Hindlimb muscle (tissue), 1 donor: ENCODE data around the gene RFESD. TPM values are rescaled to one million over a fixed set of nuclear protein-coding genes. Genes with fewer than 3 reads are reported as not detected.
"Not testable (repeated sequence)": the region's sequence is repeated elsewhere in the genome, so short reads cannot be mapped to it uniquely, and the experiment has no call there.

Experiments used
- DNase-seq: peaks from one replicate; pipeline ENCODE4 v3.0.0-alpha.2; 2013
- polyA plus RNA-seq: library from polyadenylated mRNA; unstranded; fragments of 120-200 nt; gene quantifications from one replicate; pipeline ENCODE4 v1.2.1, GENCODE V29; 2013; ENCODE audit not compliant: insufficient read length

The RFESD gene
- polyA plus RNA-seq, 1 donor = 3.6 TPM

GRCh38 chr5:95630394-95630917 is 16.1 kb upstream of the RFESD start:
- no peak for DNase-seq

GRCh38 chr5:95631255-95631958 is 15.2 kb upstream of the RFESD start:
- no peak for DNase-seq

DNA sequence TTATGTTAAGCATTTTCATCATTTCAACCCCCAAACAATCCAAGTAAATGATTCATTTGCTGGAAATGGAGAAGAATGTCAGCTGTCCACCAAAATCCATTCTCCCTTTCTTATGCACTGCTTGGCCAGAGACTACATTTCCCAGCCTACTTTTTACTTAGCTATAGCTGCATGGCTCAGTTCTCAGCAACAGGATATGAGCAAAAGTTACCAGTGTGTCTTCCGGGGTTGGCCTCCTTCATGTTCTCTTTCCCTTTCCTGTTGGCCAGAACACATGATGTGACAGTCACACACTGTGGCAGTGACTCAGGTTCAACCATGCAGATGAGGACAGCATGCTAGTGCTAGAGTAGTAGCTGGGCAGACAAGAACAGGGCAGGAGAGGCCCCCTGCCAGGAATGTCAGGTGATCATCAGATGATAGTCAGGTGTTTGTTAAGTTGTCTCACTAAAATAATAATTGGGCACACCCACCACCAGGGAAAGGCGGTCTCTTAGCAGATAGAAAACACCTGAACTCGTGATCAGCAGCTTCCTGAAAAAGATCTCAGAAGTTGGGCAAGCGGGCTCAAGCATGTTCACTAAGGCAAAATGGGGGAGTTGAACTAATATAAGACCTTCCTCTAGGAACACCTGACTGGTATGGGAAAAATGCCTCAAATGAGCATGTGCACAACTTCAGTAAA is 14.4 kb upstream of the RFESD start:
- no peak for DNase-seq

DNA sequence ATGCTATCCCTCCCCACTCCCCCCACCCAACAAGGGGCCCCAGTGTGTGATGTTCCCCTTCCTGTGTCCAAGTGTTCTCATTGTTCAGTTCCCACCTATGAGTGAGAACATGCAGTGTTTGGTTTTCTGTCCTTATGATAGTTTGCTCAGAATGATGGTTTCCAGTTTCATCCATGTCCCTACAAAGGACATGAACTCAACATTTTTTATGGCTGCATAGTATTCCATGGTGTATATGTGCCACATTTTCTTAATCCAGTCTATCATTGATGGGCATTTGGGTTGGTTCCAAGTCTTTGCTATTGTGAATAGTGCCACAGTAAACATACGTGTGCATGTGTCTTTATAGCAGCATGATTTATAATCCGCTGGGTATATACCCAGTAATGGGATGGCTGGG is 13.6 kb upstream of the RFESD start:
- not testable (repeated sequence) for DNase-seq

GRCh38 chr5:95633671-95634070 is 12.9 kb upstream of the RFESD start:
- no peak for DNase-seq

- DNase-seq = no peak
These were observed 12.5 kb upstream of the RFESD start for GRCh38 chr5:95634081-95634480.

GRCh38 chr5:95638632-95639031 is 7.9 kb upstream of the RFESD start:
- no peak for DNase-seq

DNA sequence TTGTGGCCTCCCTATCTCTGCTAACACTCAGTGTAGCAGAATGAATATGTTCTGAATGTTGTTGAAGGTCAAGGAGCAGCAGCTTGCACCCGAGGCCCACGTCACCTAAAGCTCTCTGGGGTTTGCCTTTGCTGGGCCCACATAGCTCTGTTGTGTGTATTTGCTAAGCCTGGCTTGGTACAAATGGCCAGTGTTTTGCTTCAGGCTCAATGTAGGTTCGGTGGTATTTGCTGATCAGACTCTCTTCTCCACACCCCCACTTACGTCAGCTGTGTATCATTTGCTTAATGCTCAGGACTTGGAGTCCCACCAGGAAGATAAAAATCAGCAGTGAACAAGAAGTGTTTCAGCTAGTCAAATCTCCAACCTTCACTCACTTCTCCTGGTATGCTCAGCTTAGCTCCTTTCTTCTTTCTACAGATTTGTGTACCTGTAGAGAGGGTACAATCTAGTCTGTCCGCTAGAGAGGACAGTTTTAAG is 4.8 kb upstream of the RFESD start:
- DNase-seq = no peak

- no peak for DNase-seq
These were observed 3.4 kb upstream of the RFESD start for GRCh38 chr5:95643152-95643551.

DNA sequence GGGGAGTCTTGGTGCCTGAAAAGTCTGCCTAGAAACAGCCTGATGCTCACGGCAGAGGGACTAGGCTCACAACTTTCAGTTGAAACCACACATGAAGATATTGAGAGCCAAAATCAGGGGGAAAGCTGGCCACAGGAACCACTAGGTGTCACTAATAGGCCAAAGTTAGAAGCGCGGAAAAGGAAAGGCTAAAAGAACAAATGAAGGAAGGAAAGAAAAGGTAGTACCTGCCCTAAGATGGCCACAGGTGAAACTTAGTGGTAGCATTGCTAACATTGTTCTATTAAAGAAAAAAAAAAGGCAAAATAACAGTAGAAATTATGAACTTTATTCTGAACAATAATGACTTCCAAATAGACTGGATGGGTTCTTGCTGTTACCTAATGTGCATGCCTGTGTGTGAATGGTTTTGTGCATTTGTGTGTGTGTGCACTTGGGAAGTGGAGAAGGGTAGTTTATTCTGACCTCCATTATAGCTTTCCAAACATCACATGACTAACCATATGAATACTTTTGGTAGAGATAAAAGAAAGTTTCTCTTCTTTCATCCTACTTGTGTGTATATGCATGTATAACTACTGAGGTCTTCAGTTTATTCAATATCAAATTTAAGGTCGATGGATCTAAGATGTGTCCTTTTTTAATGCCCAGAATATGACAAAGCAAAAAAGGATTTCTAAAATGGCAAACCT is 2.1 kb upstream of the RFESD start:
- DNase-seq = peak; percentile 51

- not testable (repeated sequence) for DNase-seq
These were observed 380 bp upstream of the RFESD start for GRCh38 chr5:95646226-95646568.

- DNase-seq = no peak
These were observed 1.6 kb downstream of the RFESD start for GRCh38 chr5:95647886-95648860.

DNA sequence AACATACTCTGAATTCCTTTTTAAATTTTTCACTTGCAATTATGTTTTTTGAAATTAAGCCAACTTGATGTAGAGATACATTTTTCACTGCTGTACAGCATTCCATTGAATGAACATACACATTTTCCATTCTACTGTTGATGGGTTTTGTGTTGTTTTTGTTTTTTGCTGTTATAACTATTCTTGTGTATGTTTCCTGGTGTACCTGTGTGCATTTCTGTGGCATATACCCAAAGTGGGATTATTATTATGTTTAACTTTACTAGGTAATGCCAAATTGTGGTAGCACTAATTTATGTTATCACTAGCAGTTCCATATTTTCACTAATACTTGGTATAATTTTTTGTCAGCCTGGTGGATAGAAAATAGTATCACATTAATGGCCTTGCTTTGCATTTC is 2.7 kb downstream of the RFESD start:
- DNase-seq = no peak

DNA sequence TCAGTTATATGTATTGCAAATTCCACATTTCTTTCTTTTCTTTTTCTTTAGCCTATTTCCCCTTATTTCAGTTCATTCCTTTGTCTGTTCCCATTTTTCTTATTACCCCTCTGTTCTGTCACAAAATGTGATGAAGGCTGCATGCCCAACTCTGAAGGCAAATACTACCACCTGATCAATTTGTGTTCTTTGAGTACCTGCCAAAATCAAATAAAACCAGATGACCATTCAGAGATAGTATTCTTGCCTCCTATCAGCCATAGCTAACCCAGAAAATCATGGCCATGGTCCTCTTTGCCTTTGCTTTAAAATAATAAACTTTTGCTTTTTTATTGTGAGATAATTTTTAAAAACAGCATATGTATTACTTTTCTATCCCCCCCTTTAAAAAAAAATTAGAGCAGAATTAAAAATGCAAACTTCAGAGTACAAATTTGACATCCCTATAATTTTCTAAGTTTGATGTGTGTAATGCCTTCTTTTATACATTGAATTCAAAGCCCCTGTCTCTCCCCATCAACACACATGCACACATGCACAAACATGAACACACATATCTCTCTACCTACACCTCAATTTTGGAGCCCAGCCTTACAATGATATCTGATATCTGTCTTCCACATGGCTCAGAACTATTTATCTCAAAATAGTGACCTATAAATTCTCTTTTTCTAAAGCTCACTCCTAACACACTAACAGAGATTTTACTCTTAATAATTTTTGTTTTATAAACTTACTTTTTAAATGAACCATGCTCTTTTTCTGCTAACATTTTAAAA is 3.5 kb downstream of the RFESD start:
- DNase-seq = no peak

GRCh38 chr5:95652849-95653248 is 6.3 kb downstream of the RFESD start:
- DNase-seq = no peak

GRCh38 chr5:95654196-95654595 is 7.6 kb downstream of the RFESD start:
- DNase-seq = no peak

DNA sequence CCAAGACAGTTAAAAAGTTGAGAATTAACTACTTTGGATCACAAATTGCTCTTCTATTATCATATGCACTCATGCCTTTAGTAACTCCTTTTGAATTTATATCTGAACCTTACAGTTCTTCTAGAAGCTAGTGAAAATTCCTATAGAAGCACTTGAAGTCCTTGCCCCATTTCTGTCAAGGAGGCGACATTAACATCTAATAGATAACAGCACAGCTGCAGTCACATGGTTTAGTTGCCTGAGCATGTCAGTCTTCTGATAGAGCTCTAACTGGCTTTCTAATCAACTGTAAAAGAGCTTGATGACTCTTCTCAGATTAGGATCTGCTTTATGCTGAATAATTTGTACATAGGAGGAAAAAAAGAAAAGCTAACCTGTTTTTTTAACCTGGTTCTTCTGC is 9.0 kb downstream of the RFESD start:
- DNase-seq = no peak

GRCh38 chr5:95660060-95660459 is 13.5 kb downstream of the RFESD start:
- no peak for DNase-seq

DNA sequence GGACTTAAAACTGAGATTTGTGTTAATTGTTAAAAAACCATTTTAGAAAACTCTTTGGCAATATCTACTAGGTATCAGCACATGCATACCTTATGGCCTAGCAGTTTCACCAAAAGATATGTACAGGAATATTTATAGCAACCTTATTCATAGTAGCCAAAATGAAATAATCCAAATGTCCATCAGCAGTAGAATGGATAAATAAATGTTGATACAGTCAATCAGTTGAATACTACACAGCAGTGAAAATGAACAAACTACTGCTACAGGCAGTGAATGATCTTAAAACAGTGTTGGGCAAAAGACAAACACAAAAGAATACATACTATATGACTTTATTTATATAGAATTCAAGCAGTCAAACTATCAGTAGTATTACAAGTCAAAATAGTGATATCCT is 16.4 kb downstream of the RFESD start:
- DNase-seq = no peak

- no peak for DNase-seq
These were observed 17.7 kb downstream of the RFESD start for GRCh38 chr5:95664204-95664786.

DNA sequence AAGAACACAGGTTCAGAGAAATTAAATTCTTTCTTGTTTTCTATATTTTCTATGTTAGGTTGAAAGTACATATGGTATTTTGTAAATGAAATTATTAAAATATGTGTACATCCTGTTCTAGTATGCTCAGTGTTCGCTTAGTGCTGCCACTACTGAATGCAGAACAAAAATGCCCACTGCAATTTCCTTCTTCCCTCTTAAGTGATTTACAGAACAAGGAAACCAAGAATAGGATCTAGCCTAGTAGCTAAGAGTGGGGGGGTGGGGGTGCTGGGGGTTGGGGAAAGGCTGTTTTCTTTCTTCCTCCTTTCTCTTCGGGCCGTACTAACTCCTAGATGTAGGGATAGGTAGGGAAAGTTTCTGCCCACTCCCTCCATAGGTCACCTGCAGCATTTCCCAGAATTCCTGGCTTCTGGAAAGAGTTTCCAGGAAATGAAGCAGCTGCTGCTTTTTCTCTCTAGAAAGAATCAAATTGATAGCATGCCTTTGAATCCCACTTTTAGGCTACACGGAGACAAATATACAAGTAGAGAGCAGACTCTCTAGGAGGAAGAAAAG is 20.6 kb downstream of the RFESD start:
- DNase-seq = no peak
